ENCODE measurements around the gene CALM1.

DNA sequence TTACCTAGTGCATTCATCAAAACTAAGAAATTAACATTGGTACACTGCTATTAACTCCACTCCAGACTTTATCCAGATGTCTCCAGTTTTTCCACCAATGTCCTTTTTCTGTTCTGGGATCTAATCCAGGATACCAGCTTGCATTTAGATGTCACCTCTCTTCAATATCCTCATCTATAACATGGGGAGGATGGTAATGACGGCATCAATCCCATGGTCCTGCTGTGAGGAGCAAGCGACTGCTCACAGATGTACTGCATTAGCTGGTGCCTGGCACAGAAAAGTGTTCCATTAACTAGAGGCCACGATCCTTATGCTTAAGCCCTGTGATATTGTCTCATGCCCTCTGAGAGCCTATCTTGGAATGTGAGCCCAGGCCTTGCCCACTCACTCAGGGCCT is 53.8 kb downstream of the CALM1 start:
- TF ChIP-seq YY1 (IDR thresholded peaks at IDR 0.05; ENCODE audit: insufficient read depth, insufficient read length) = no peak
- TF ChIP-seq ZNF274 (IDR thresholded peaks at IDR 0.05; ENCODE audit: low read depth, low read length) = no peak
- TF ChIP-seq SUZ12 (IDR thresholded peaks at IDR 0.05; ENCODE audit: extremely low read depth, insufficient read depth, insufficient read length) = no peak

Data from NT2/D1 (cell line).